Fibroblast of skin of right biceps (primary cell): ENCODE data around the gene NGLY1.

Experiments
- DNase-seq: peaks from one replicate; pipeline ENCODE4 v3.0.0-alpha.2; 2013

NGLY1 gene

DNA sequence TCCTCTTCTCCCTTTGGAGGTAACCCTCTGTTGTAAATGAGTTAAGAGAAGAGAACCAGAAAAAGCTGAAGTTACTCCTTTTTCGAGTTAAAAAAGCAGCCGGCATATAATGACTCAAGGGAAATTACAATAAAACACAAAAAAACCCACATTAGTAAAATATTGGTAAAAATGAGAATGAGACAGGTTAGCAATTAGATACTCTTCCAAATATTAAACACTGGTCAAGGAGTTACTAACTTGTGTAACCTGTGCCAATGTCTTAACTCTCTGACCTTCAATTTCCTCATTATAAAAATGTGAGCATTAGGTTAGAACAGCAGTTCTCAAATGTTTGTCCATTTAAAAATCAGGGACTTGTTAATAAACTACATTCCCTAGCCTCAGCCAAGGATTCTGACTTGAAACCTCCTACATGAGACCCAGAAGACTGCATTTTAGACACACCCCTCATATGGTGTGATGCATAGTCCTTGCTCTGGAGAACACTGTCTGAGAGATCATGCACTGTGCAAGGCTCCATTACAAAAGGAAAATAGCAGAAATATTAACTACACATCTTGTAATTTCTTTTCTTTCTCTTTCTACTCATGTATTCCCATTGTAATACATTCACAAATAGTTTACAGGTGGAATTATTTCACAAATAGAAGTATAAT is 75.8 kb downstream of the NGLY1 start:
- DNase-seq, result no peak

DNA sequence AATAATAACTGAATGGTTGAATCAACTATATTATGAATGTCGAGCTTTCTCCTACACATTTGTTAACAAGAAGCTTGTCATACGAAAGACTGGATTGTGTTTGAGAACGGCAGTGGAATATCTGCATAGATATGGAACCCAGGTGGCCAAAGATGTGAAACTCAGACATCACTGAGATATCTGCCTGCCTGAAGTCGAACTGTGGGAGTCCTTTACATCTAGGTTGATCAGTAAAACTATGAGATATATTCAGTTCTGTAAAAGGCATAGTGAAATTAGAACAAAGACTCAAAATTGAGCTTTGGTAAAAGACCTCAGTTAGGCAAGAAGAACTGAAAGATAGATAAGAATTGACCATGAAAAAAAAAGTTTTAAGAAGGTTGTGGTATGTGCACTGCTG is 77.0 kb downstream of the NGLY1 start:
- no peak for DNase-seq

DNA sequence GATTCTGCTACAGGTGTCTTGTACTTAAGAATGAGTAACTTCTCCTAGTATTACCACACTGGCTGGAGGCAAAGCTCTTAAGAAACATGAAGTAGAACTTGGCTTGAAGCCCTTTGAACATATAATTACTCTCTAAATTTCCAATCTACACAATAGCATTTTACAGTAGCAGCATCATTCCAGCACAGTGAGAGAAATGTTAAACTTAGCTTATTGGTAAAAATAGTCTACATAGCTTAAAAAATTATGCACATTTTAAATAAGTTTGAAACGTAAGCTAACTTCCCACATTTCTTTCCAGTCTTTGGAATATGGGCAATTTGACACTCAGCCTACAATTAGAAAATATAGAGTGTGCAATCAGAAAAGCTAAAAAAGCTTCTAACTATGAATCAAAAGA is 85.7 kb downstream of the NGLY1 start:
- no peak for DNase-seq

DNA sequence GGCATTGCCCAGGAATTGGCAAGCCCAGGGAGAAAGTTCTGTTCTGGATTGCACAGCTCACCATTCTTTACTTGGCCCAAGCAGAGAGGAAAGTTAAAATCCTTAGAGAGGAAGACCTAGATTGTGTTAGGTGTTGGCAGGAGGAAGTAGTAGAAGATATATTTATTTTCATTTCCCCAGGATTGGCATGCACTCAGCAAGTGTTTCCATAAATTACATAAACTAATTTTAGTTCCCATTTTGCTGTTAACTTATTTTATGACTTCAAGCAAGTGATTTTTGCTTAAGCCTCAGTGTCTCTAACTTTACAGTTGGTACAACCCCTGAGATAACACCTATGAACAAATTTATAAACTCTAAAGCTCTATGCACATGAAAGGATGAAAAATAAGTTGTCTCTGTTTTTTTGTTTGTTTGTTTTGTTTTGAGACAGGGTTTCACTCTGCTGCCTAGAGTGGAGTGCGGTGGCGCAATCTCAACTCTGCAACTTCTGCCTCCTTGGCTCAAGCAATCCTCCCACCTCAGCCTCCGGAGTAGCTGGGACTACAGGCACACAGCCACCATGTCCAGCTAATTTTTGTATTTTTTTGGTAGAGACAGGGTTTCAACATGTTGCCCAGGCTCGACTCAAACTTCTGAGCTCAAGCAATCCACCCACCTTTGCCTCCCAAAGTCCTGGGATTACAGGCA is 87.4 kb downstream of the NGLY1 start:
- no peak for DNase-seq

DNA sequence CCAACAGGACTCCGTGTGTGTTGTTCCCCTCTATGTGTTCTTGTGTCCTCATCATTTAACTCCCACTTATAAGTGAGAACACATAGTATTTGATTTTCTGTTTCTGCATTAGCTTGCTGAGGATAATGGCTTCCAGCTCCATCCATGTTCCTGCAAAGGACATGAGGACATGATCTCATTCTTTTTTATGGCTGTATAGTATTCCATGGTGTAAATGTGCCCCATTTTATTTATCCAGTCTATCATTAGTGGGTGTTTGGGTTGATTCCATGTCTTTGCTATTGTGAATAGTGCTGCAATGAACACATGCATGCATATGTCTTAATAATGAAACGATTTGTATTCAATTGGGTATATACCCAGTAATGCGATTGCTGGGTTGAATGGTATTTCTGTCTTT is 90.0 kb downstream of the NGLY1 start:
- no peak for DNase-seq

DNA sequence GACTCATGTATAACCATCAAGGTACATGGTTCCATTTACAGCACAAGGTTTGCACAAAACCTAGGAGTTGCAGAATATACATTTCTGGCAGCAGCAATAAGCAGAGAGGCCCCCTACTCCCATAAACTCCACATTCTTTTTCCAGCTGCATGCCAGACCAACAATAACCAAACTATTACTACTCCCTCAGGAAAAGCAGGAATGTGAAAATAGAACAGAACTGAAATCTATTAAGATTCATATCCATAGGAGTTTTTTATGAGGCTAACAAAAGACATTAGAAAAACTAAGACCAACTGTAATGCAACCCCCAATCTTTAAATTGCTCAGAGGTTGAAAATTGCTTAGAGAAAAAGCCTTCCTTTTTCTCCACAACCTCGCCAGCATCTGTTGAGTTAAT is 90.9 kb downstream of the NGLY1 start:
- no peak for DNase-seq

DNA sequence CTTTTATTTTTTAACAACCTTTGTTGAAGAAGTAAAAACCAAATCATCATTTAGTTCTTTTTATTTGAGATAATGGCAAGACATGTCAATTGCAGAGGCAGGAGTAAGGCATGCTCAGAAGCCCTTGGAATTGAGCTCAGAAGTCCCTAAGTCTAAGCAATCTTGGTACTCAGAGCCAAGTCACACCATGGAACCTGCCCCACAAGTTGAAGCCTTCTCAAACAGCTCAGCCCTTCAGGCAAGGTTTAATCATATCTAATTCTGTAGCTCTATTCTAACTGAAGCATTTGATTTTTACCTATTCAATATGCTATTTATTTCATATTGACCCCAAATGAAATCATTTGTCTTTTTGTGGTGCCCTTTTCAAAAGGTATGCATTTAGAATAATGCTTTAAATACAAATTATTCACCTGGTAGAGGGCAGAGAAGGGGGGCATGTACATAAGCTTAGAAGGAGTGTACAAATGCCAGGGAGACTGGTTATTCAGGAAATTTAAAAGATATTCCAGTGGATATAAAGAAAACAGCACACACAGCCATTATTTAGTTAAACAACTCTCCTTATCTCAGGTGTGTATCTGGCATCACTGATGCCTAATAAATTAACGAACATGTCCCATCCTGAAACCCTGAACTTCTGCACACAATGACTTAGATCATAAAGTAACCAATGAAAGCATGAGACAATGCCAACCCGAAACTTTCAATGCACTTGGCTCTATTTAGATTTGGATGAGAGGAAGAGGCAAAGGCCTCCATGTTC is 92.3 kb downstream of the NGLY1 start:
- no peak for DNase-seq

DNA sequence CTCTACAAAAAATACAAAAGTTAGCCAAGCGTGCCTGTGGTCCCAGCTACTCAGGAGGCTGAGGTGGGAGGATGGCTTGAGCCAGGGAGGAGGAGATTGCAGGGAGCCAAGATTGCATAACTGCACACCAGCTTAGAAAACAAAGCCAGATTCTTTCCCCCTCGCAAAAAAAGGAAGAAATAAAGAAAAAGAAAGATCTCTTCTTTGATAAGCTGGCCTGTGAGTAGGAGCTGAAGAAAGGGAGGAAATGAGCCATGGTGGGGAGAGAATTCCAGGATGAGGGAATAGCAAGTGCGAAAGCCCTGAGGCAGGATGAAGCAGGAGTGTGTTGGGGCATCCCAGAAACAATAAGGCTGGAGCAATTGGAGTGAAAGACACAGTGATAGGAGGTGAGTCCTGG is 94.0 kb downstream of the NGLY1 start:
- no peak for DNase-seq

DNA sequence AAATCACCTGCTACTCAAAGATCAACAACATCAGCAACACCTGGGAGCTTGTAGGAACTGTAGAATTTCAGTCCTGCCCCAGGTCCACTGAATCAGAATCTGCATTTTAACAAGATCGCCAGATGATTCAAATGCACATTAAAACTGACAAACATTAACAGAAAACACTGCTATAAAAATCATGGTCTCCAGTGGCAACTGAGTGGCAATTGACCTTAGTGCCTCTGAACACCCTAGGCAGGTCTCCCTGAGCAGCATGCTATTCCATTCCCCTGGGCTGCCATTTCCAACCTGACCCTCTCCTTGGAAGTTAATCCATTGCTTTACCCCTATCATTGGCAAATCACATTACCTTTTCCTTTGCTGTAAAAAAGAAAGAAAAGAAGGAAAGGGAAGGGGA is 95.5 kb downstream of the NGLY1 start:
- DNase-seq, result no peak

DNA sequence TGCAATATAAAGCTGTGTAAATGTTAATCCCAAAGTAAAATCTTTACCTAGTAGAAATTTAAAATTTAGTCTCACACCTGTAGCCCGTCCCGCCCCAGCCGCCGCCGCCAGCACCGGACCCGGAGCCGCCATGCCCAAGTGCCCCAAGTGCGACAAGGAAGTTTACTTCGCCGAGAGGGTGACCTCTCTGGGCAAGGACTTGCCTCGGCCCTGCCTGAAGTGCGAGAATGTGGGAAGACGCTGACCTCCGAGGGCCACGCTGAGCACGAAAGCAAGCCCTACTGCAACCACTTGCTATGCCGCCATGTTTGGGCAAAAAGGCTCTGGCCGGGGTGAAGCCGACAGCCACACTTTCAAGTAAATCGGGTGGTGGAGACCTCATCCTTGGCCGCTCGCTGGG is 96.5 kb downstream of the NGLY1 start:
- DNase-seq, result no peak

DNA sequence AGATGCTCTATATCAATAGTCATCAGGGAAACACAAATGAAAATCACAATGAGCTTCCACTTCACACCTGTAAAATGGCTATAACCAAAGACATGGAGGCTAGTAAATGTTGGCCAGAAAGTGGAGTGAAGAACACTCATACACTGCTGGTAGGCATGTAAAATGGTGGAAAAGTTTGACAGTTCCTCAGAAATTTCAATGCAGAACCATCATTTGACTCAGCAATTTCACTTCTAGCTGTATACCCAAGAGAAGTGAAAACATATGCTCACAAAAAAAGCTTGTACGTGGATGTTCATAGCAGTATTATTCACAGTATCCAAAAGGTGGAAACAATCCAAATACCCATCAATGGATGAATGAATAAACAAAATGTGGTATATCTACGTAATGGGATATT is 99.4 kb downstream of the NGLY1 start:
- DNase-seq, result no peak

DNA sequence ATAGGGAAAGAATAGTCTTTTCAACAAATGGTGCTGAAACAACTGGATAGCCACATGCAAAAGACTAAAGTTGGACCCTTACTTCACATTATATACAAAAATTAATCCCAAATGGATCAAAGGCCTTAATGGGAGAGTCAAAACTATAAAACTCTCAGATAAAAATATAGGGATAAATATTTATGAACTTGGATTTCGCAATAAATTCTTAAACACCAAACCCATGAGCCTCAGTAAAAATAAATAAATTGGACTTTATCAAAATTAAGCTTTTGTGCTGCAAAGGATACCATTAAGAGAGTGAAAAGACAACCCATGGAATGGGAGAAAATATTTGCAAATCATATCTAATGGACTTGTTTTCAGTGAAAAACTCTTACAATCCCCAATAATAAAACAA is 99.8 kb downstream of the NGLY1 start:
- DNase-seq, result no peak

DNA sequence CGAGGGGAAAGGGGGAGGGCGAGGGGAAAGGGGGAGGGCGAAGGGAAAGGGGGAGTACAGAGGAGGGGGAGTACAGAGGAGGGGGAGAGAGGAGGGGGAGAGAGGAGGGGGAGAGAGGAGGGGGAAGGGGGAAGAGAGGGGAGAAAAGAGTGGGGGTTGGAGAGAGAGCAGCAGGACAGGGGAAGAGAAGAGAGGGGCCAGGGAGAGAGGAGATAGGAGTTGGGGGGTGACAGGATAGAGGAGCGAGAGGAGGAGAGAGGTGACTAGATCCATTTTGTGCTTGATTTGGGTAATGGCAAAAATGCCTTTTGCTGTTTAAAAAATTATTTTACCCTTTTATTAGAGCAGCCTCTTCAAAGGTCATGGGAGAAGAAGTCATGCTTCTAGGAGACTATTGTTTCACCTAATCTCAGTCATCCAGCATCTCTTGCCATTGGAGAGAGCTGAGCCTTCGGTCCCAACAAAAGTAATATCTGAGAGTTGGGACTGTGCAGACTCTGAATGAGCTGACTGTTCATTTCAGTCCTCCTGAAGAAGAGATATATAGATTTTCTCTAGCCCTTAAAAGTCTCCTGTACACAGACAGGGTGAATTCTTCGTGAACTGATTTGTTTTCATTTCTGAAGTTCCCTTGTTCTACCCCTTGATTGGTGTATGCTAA is 103.5 kb downstream of the NGLY1 start:
- no peak for DNase-seq

DNA sequence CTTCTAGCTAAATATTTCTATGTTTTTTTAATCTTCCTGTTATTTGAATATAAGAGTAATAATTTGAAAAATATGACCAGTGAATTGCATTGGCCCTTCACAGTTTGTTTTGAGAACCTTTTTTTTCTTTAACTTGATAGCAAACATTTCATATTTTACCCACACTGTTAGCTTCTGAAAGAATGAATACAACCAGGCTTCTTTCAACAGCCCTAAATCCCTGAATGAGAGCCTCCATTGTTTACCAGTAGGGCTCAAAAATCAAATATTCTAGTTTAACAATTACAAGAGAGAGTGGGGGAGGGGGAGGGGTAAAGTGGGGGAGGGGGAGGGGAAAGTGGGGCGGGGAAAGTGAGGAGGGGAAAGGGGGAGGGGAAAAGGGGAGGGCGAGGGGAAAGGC is 104.1 kb downstream of the NGLY1 start:
- no peak for DNase-seq

DNA sequence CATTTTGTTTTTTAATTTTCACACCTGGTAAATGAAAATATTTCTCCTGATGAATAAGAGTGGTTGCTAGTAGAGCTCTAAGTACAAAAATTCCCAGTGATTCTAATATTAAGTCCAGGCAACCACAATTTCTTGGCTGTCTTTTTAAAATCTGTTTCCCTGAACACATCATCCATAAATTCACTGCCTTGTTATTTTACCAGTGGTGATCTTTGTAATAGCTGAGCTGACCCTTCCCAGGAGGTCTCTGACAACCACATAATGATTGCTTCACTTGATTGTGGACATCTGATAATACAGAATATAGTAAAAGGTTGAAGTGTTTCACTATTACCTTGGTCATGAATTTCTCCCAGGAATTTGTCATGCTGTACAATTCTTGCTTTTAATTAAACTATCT is 104.7 kb downstream of the NGLY1 start:
- peak; percentile 3 for DNase-seq

DNA sequence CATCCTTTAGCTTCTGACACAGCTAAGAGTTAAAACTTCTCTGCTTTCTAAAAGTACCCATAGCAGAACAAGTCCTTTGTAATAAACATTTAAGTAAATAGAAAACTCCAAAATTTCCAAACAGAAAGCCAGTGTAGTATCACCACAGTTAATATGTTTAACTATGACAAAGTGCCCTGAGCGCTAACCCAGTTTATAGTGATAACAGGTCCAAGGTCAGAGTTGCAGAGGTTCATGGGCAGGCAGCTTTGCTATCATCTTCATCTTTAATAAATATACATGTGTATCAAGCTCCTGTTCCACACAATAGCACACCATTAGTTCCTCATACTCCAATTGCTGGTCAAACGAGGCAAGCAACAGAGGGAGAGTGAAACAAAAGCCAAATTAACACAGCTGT is 106.1 kb downstream of the NGLY1 start:
- no peak for DNase-seq

DNA sequence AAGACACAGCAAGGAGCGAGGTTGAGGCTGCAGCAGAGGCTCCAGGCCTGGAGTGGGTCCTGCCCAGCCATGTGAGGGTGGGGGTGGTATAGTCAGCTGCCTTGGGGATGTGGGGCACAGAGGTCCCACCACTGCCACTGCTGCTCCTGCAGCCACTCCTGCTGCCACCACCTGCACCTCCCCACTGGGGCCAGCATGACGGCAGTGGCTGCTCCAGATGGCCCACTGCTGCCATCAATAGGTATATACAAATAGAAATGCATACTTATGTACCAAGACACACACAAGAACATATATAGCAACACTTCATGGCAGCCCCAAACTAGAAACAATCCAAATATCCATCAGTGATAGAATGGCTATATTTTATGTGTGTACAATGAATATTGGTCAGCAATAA is 108.6 kb downstream of the NGLY1 start:
- no peak for DNase-seq

DNA sequence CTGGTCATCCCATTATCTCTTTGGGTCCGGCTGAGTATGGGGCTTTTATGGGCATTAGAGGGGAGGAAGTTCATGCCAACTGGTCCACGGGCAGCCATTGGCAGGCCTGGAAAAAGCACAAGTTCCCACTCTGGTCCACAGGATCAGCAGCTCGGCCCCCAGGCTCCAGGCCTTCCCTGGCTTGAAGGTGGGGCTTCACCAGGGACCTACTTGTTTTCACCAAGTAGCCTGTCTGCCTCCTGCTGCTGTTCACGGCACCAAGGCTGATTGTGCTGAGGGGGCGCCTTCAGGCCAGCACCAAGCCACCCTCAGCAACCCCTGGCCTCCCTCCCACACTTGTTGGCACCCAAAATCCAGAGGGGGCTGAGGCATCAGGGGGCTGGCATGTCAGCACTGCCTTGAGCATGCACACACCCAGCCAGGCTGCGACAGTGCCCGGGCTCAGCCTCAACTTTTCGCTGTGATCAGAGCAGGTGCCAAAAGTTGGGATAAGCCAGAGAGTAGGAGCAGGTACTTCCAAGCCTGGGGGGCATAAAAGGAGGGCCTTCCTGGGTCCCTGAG is 109.4 kb downstream of the NGLY1 start:
- no peak for DNase-seq
